ENCODE results near the gene CCL3.

GRCh38 chr17:36129616-36130015 lies 39.7 kb upstream of the CCL3 start:
- TF ChIP-seq, protein P1, sequence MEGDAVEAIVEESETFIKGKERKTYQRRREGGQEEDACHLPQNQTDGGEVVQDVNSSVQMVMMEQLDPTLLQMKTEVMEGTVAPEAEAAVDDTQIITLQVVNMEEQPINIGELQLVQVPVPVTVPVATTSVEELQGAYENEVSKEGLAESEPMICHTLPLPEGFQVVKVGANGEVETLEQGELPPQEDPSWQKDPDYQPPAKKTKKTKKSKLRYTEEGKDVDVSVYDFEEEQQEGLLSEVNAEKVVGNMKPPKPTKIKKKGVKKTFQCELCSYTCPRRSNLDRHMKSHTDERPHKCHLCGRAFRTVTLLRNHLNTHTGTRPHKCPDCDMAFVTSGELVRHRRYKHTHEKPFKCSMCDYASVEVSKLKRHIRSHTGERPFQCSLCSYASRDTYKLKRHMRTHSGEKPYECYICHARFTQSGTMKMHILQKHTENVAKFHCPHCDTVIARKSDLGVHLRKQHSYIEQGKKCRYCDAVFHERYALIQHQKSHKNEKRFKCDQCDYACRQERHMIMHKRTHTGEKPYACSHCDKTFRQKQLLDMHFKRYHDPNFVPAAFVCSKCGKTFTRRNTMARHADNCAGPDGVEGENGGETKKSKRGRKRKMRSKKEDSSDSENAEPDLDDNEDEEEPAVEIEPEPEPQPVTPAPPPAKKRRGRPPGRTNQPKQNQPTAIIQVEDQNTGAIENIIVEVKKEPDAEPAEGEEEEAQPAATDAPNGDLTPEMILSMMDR (IDR thresholded peaks at IDR 0.05): no peak
- no peak for TF ChIP-seq POLR2AphosphoS5 (IDR thresholded peaks at IDR 0.05)
